H1 (cell line): Measurements from ENCODE around the gene KDR. TPM values are rescaled to one million over a fixed set of nuclear protein-coding genes. Genes with fewer than 3 reads are reported as not detected.

Experiments used
- CTCF ChIA-PET: fragments of 300-600 bp; sonication (Branson Sonifier 250); formaldehyde crosslinking; loops from one replicate; lab custom pipeline; 2021; ENCODE audit not compliant: partially characterized antibody; lab: Charles Lee
- POLR2A ChIA-PET: fragments of 300-600 bp; sonication (Branson Sonifier 250); formaldehyde crosslinking; loops from one replicate; lab custom pipeline; 2021; ENCODE audit warnings: inconsistent platforms; ENCODE audit not compliant: partially characterized antibody; lab: Charles Lee
- DNase-seq, 2 experiments: peaks; one replicate each; pipeline versions ENCODE4 v3.0.0 to v3.0.0-alpha.2; 2010 to 2022; ENCODE audit warnings: low spot score in 2 of 2, low read depth in 1 of 2, mixed read lengths in 1 of 2
- FAIRE-seq: peaks from 2 replicates; lab custom pipeline; 2011; peaks lifted over from hg19 to GRCh38; lab: Jason Lieb, UNC
- H2AFZ ChIP-seq: 2 replicates; pipeline ENCODE4 v1.8.1; 2012; ENCODE audit warnings: low read length, inconsistent platforms
- H2AK5ac ChIP-seq: 2 replicates; pipeline ENCODE4 v1.6.1; 2013; ENCODE audit warnings: low read depth, low read length
- H2BK120ac ChIP-seq: replicated peaks from 2 replicates; pipeline ENCODE3; 2013; ENCODE audit warnings: low read depth, low read length, inconsistent platforms
- H2BK12ac ChIP-seq: 2 replicates; pipeline ENCODE4 v1.6.1; 2013; ENCODE audit warnings: low read depth, low read length
- H2BK15ac ChIP-seq: 2 replicates; pipeline ENCODE4 v1.6.1; 2013; ENCODE audit warnings: low read length
- H2BK20ac ChIP-seq: 2 replicates; pipeline ENCODE4 v1.6.1; 2013; ENCODE audit warnings: low read length
- H2BK5ac ChIP-seq: 2 replicates; pipeline ENCODE4 v1.6.1; 2013; ENCODE audit warnings: low read depth, low read length
- H3K14ac ChIP-seq: 2 replicates; pipeline ENCODE4 v1.6.1; 2013; ENCODE audit warnings: inconsistent platforms; ENCODE audit not compliant: insufficient read length
- H3K18ac ChIP-seq: 2 replicates; pipeline ENCODE4 v1.6.1; 2013; ENCODE audit warnings: low read length; ENCODE audit errors: extremely low read depth
- H3K23ac ChIP-seq: 2 replicates; pipeline ENCODE4 v1.6.1; 2013; ENCODE audit warnings: inconsistent platforms; ENCODE audit not compliant: insufficient read length
- H3K23me2 ChIP-seq: 2 replicates; pipeline ENCODE4 v1.6.1; 2013; ENCODE audit warnings: low read depth, low read length
- H3K27ac ChIP-seq: 2 replicates; pipeline ENCODE4 v1.6.1; 2011; ENCODE audit warnings: low read depth, low read length, inconsistent platforms
- H3K27me3 ChIP-seq, 4 experiments: replicated peaks in 1 of 4; 1 replicate in 1 of 4; 2 replicates in 3 of 4; pipeline versions ENCODE4 v1.6.1 to v1.8.1; 2011 to 2013; ENCODE audit warnings: low read length in 3 of 4, mild to moderate bottlenecking in 3 of 4, inconsistent platforms in 2 of 4, mixed read lengths in 2 of 4, moderate library complexity in 1 of 4; ENCODE audit not compliant: control insufficient read depth in 3 of 4, insufficient read depth in 3 of 4; ENCODE audit errors: extremely low read depth in 1 of 4
- H3K36me3 ChIP-seq, 4 experiments: 2 replicates each; pipeline versions ENCODE4 v1.6.1 to v1.8.1; 2011 to 2013; ENCODE audit warnings: mild to moderate bottlenecking in 4 of 4, low read length in 3 of 4, moderate library complexity in 2 of 4, control low read depth in 1 of 4, inconsistent platforms in 1 of 4; ENCODE audit not compliant: insufficient read depth in 4 of 4, control insufficient read depth in 2 of 4
- H3K4ac ChIP-seq: replicated peaks from 2 replicates; pipeline ENCODE3; 2013; ENCODE audit warnings: low read length, low read depth, mixed read lengths, inconsistent platforms; ENCODE audit not compliant: insufficient read length
- H3K4me1 ChIP-seq, 4 experiments: replicated peaks in 1 of 4; 1 replicate in 1 of 4; 2 replicates in 3 of 4; pipeline versions ENCODE4 v1.6.1 to v1.8.1; 2011 to 2013; ENCODE audit warnings: low read length in 3 of 4, inconsistent platforms in 2 of 4, mixed read lengths in 1 of 4; ENCODE audit not compliant: insufficient read depth in 4 of 4, control insufficient read depth in 3 of 4
- H3K4me2 ChIP-seq, 2 experiments: 2 replicates each; pipeline versions ENCODE4 v1.6.1 to v1.8.1; 2011 to 2013; ENCODE audit warnings: low read depth in 2 of 2, low read length in 2 of 2, control low read depth in 1 of 2, inconsistent platforms in 1 of 2, mild to moderate bottlenecking in 1 of 2; ENCODE audit not compliant: insufficient read depth in 1 of 2
- H3K4me3 ChIP-seq, 4 experiments: fragments of 200-600, 300-600 bp in 1 of 4; sonication (generic), shearing (Covaris generic), sonication (Bioruptor Twin) in 1 of 4; 2 replicates each; pipeline versions ENCODE4 v1.5.1 to v1.8.1; 2011 to 2016; ENCODE audit warnings: low read length in 4 of 4, low read depth in 3 of 4, control low read depth in 2 of 4, inconsistent platforms in 2 of 4, mild to moderate bottlenecking in 2 of 4, mixed read lengths in 1 of 4, moderate library complexity in 1 of 4; ENCODE audit not compliant: insufficient read depth in 2 of 4; ENCODE audit errors: extremely low read depth in 1 of 4
- H3K56ac ChIP-seq: replicated peaks from 2 replicates; pipeline ENCODE3; 2013; ENCODE audit warnings: low read depth, mild to moderate bottlenecking, mixed read lengths, low read length, inconsistent platforms; ENCODE audit not compliant: insufficient read length
- H3K79me1 ChIP-seq: 2 replicates; pipeline ENCODE4 v1.6.1; 2013; ENCODE audit warnings: low read depth, low read length, control low read depth
- H3K79me2 ChIP-seq, 2 experiments: 2 replicates each; pipeline versions ENCODE4 v1.6.1 to v1.8.1; 2012 to 2013; ENCODE audit warnings: low read length in 2 of 2, mild to moderate bottlenecking in 2 of 2, inconsistent platforms in 1 of 2; ENCODE audit not compliant: insufficient read depth in 2 of 2, control insufficient read depth in 1 of 2
- H3K9ac ChIP-seq, 4 experiments: replicated peaks in 1 of 4; 1 replicate in 1 of 4; 2 replicates in 3 of 4; pipeline versions ENCODE4 v1.6.1 to v1.8.1; 2011 to 2013; ENCODE audit warnings: low read depth in 3 of 4, low read length in 3 of 4, control low read depth in 2 of 4, mild to moderate bottlenecking in 2 of 4, moderate library complexity in 2 of 4, inconsistent platforms in 1 of 4; ENCODE audit errors: extremely low read depth in 1 of 4
- H3K9me3 ChIP-seq, 2 experiments: 2 replicates each; pipeline versions ENCODE4 v1.6.1 to v1.8.1; 2012 to 2013; ENCODE audit warnings: mild to moderate bottlenecking in 2 of 2, moderate library complexity in 2 of 2, control low read depth in 1 of 2, inconsistent platforms in 1 of 2, low read depth in 1 of 2, low read length in 1 of 2, mixed read lengths in 1 of 2; ENCODE audit not compliant: insufficient read depth in 2 of 2
- H4K20me1 ChIP-seq, 2 experiments: replicated peaks in 1 of 2; 2 replicates each; pipeline versions ENCODE3 to v1.8.1; 2011 to 2013; ENCODE audit warnings: inconsistent platforms in 2 of 2, low read length in 2 of 2, mild to moderate bottlenecking in 1 of 2; ENCODE audit not compliant: insufficient read depth in 2 of 2, control insufficient read depth in 1 of 2
- H4K5ac ChIP-seq: 2 replicates; pipeline ENCODE4 v1.6.1; 2013; ENCODE audit warnings: low read length, low read depth, mixed read lengths, inconsistent platforms; ENCODE audit not compliant: insufficient read length
- H4K8ac ChIP-seq: 2 replicates; pipeline ENCODE4 v1.8.0; 2013; ENCODE audit warnings: mild to moderate bottlenecking, moderate library complexity, low read length, inconsistent platforms; ENCODE audit not compliant: insufficient read depth; ENCODE audit errors: extremely low read depth
- H4K91ac ChIP-seq: replicated peaks from 2 replicates; pipeline ENCODE3; 2013; ENCODE audit warnings: low read length, mixed read lengths, inconsistent platforms; ENCODE audit not compliant: insufficient read length
- PHF8 ChIP-seq: fragments of 200-600 bp; sonication (generic); conservative IDR thresholded peaks from 2 replicates; pipeline ENCODE4 v1.7.1; 2012; ENCODE audit warnings: low read depth, mild to moderate bottlenecking, inconsistent platforms, low read length, moderate library complexity
- RNF2 ChIP-seq: fragments of 200-900, 300-1000 bp; sonication (generic); IDR thresholded peaks from 2 replicates; pipeline ENCODE4 v1.7.1; 2016; ENCODE audit warnings: borderline replicate concordance, low read depth, mild to moderate bottlenecking, antibody characterized with exemption, low read length; ENCODE audit not compliant: poor library complexity, severe bottlenecking; ENCODE audit errors: missing control alignments
- SIRT6 ChIP-seq: IDR thresholded peaks from one replicate; pipeline ENCODE4 v1.7.1; 2012; ENCODE audit warnings: low read length, inconsistent platforms
- SUZ12 ChIP-seq: fragments of 200-600 bp; sonication (generic); IDR thresholded peaks from 2 replicates; pipeline ENCODE4 v1.6.1; 2012; ENCODE audit warnings: mild to moderate bottlenecking, inconsistent platforms, low read length, moderate library complexity, mixed read lengths
- USF2 ChIP-seq: IDR thresholded peaks from 2 replicates; pipeline ENCODE4 v1.6.1; 2011; ENCODE audit warnings: low read length, improper control_type of control experiment
- WGBS, 2 experiments: shearing (Covaris generic) in 1 of 2; methylation state at CpG; one replicate each; pipeline versions ENCODE4 v1.1.6 to v1.1.7; 2013 to 2015; ENCODE audit warnings: low lambda C conversion rate in 2 of 2, mixed read lengths in 2 of 2, inconsistent platforms in 1 of 2, low coverage in 1 of 2, missing lambda C conversion rate in 1 of 2; ENCODE audit not compliant: insufficient replicate concordance in 2 of 2, insufficient coverage in 1 of 2, insufficient read length in 1 of 2; ENCODE audit errors: extremely low coverage in 1 of 2, missing lambda C conversion rate in 1 of 2; 5-methylcytosine and 5-hydroxymethylcytosine counted together
- polyA plus RNA-seq, 7 experiments: library from polyadenylated mRNA; depleted of rRNA in 3 of 7; stranded (reverse) in 5 of 7; unstranded in 2 of 7; fragments of >200 nt in 5 of 7; fragments of 200-250 nt in 2 of 7; gene quantifications; 1 replicate in 5 of 7; 2 replicates in 1 of 7; 4 replicates in 1 of 7; pipeline versions ENCODE4 v1.2.1 to v1.2.3, GENCODE V29; 2011 to 2013; ENCODE audit warnings: missing spikeins in 2 of 7, mixed read lengths in 2 of 7
- total RNA-seq: library from RNA; stranded (reverse); fragmentation: NEBNext Ultra II Directional; extraction: Animal tissue kit (Norgen Biotek cat#: 25700); gene quantifications from 2 replicates; pipeline ENCODE4 v1.2.1, GENCODE V29; 2021

KDR gene
- total and polyA plus RNA-seq, 2 of the 8 experiments (the other 6 are each of a cell fraction or from before 2014, with no cell fraction given) = 69.3 to 106 TPM

- Histone ChIP-seq H3K27me3 (no peaks in the 10 kb centered on the region), H2BK15ac (no peak overlapping the region), H3K79me2 (no peaks in the 10 kb centered on the region), H4K20me1 (no peaks in the 10 kb centered on the region), H3K36me3 (no peaks in the 10 kb centered on the region), H3K9me3 (no peaks in the 10 kb centered on the region), H2AFZ (no peak overlapping the region), H3K23me2 (no peaks in the 10 kb centered on the region), H3K4me1 (no peaks in the 10 kb centered on the region), H3K9ac (no peak overlapping the region), H2AK5ac (no peak overlapping the region), H2BK120ac (no peak overlapping the region), H3K18ac (no peak overlapping the region), H4K91ac (no peak overlapping the region), H3K14ac (no peak overlapping the region), H3K4ac (no peak overlapping the region), H2BK20ac (no peak overlapping the region), H2BK5ac (no peak overlapping the region), H4K5ac (no peak overlapping the region), H3K79me1 (no peaks in the 10 kb centered on the region), H2BK12ac (no peak overlapping the region), H3K23ac (no peak overlapping the region), H3K4me3 (no peak overlapping the region), H3K4me2 (no peak overlapping the region), H3K27ac (no peak overlapping the region), H4K8ac (no peak overlapping the region), H3K56ac (no peak overlapping the region)
- WGBS, 2 experiments = 92% methylated on average over 5 of the region's 5 CpGs; no CpG with 5 or more reads in 1 of the 2 experiments
- POLR2A ChIA-PET = interaction anchor here (1.0 kb wide), 1 partner anchor 10 kb away, joined by 5 read pairs; no protein-coding TSS in a partner anchor
- CTCF ChIA-PET = interaction anchor here (1.5 to 2.4 kb wide), 2 partner anchors 61 to 98 kb away, joined by 7 to 8 read pairs; no protein-coding TSS in a partner anchor
- DNase-seq (no peak), FAIRE-seq (peak; percentile 7)
- TF ChIP-seq SUZ12 (no peak), RNF2 (no peak), PHF8 (no peak), SIRT6 (no peak), USF2 (no peak)
Observed at GRCh38 chr4:55069248-55069647, 56.1 kb downstream of the KDR start.
